Panc1 (cell line): Measurements from ENCODE around the gene CST1. TPM values are rescaled to one million over a fixed set of nuclear protein-coding genes. Genes with fewer than 3 reads are reported as not detected.
"Not testable (repeated sequence)": the region's sequence is repeated elsewhere in the genome, so short reads cannot be mapped to it uniquely, and the experiment has no call there.

Source experiments
- ATAC-seq: fragments of 200-7000 bp; cut with Tn5 transposase; 2 replicates; pipeline ENCODE4 v1.9.1; 2020; ENCODE audit warnings: mild to moderate bottlenecking, moderate library complexity
- BruUV-seq: library from RNA; stranded (reverse); fragments of 400-500 nt; replicated peaks from 2 replicates; lab custom pipeline; 2021; lab: Mats Ljungman, UMichigan
- CTCF ChIA-PET: fragments of 300-600 bp; sonication (Branson Sonifier 250); formaldehyde crosslinking; loops from one replicate; lab custom pipeline; 2022; ENCODE audit warnings: antibody characterized with exemption; lab: Charles Lee
- POLR2A ChIA-PET: fragments of 300-600 bp; sonication (Branson Sonifier 250); formaldehyde crosslinking; loops from one replicate; lab custom pipeline; 2022; ENCODE audit warnings: antibody characterized with exemption; lab: Charles Lee
- DNase-seq: peaks from one replicate; pipeline ENCODE4 v3.0.0-alpha.2; 2010; ENCODE audit warnings: low read depth, low spot score
- H3K27ac ChIP-seq: 2 replicates; pipeline ENCODE4 v1.5.1; 2011; ENCODE audit warnings: mild to moderate bottlenecking, low read length, inconsistent platforms
- H3K27me3 ChIP-seq: fragments of 200-500 bp; sonication (Bioruptor generic); 2 replicates; pipeline ENCODE4 v1.6.0; 2014; ENCODE audit warnings: low read length, inconsistent platforms; ENCODE audit not compliant: control insufficient read depth, insufficient read depth
- H3K36me3 ChIP-seq: fragments of 200-500 bp; sonication (Bioruptor generic); 2 replicates; pipeline ENCODE4 v1.5.1; 2014; ENCODE audit warnings: inconsistent platforms, mild to moderate bottlenecking, low read length, moderate library complexity; ENCODE audit not compliant: control insufficient read depth, insufficient read depth
- H3K4me1 ChIP-seq: 2 replicates; pipeline ENCODE4 v1.5.1; 2011; ENCODE audit warnings: inconsistent platforms, mild to moderate bottlenecking, low read length, moderate library complexity; ENCODE audit not compliant: control insufficient read depth, insufficient read depth
- H3K4me3 ChIP-seq, 2 experiments: 2 replicates each; pipeline ENCODE4 v1.5.1; 2011 to 2012; ENCODE audit warnings: low read depth in 2 of 2, low read length in 2 of 2, mild to moderate bottlenecking in 2 of 2, inconsistent platforms in 1 of 2, moderate library complexity in 1 of 2
- H3K9me3 ChIP-seq: fragments of 200-500 bp; sonication (Bioruptor generic); 2 replicates; pipeline ENCODE4 v1.5.1; 2014; ENCODE audit warnings: low read depth, mild to moderate bottlenecking, inconsistent platforms, low read length, moderate library complexity; ENCODE audit not compliant: control insufficient read depth, insufficient read depth
- CTCF ChIP-seq: fragments of 450-650 bp; IDR thresholded peaks from 2 replicates; pipeline ENCODE4 v1.5.1; 2017; ENCODE audit warnings: mild to moderate bottlenecking
- POLR2AphosphoS5 ChIP-seq: IDR thresholded peaks from 2 replicates; pipeline ENCODE4 v1.6.1; 2012; ENCODE audit warnings: mild to moderate bottlenecking, low read depth, low read length, moderate library complexity
- SIN3A ChIP-seq: IDR thresholded peaks from 2 replicates; pipeline ENCODE4 v1.6.1; 2012; ENCODE audit warnings: low read depth, mild to moderate bottlenecking, low read length, moderate library complexity, borderline replicate concordance; ENCODE audit not compliant: insufficient read depth
- TCF7L2 ChIP-seq: IDR thresholded peaks from 2 replicates; pipeline ENCODE4 v1.6.1; 2011; ENCODE audit warnings: mild to moderate bottlenecking, low read depth, low read length, inconsistent platforms
- in situ Hi-C: cut with HindIII; loops from 2 replicates; pipeline ENCODE4 v1.10.0; 2016; ENCODE audit warnings: low sequenced_read_pairs, low pct_unique_long_range_greater_than_20kb
- intact Hi-C: fragments of 100-400 bp; cut with micrococcal nuclease; formaldehyde crosslinking; loops from one replicate; pipeline ENCODE4 v1.10.0; 2022; ENCODE audit not compliant: unreplicated experiment
- total RNA-seq: library from RNA; stranded (reverse); gene quantifications from one replicate; pipeline ENCODE4 v1.2.1, GENCODE V29; 2021; ENCODE audit not compliant: unreplicated experiment
- TF ChIP-seq, protein P1 (sequence below), 2 experiments: IDR thresholded peaks; 2 replicates each; pipeline ENCODE4 v1.6.1; 2011 to 2012; ENCODE audit warnings: low read depth in 2 of 2, control low read depth in 1 of 2, low read length in 1 of 2, mild to moderate bottlenecking in 1 of 2, moderate library complexity in 1 of 2; ENCODE audit not compliant: insufficient read depth in 1 of 2

Gene CST1
- total RNA-seq, 1 experiment from 2014 or later: not detected

GRCh38 chr20:23766531-23766930, 15.8 kb upstream of the CST1 start:
- in situ Hi-C loops (no loop called here), intact Hi-C loops (no loop called here)
- no peak overlapping the region for H3K27ac ChIP-seq
- H3K36me3 ChIP-seq: no peaks in the 10 kb centered on the region
- H3K4me1 ChIP-seq: no peaks in the 10 kb centered on the region
- no TSS peak for BruUV-seq
- ChIA-PET CTCF (no interaction called here), POLR2A (no interaction called here)
- DNase-seq: no peak
- ATAC-seq: no peak
- TF ChIP-seq POLR2AphosphoS5: no peak
- TF ChIP-seq SIN3A: no peak
- TF ChIP-seq, protein P1, sequence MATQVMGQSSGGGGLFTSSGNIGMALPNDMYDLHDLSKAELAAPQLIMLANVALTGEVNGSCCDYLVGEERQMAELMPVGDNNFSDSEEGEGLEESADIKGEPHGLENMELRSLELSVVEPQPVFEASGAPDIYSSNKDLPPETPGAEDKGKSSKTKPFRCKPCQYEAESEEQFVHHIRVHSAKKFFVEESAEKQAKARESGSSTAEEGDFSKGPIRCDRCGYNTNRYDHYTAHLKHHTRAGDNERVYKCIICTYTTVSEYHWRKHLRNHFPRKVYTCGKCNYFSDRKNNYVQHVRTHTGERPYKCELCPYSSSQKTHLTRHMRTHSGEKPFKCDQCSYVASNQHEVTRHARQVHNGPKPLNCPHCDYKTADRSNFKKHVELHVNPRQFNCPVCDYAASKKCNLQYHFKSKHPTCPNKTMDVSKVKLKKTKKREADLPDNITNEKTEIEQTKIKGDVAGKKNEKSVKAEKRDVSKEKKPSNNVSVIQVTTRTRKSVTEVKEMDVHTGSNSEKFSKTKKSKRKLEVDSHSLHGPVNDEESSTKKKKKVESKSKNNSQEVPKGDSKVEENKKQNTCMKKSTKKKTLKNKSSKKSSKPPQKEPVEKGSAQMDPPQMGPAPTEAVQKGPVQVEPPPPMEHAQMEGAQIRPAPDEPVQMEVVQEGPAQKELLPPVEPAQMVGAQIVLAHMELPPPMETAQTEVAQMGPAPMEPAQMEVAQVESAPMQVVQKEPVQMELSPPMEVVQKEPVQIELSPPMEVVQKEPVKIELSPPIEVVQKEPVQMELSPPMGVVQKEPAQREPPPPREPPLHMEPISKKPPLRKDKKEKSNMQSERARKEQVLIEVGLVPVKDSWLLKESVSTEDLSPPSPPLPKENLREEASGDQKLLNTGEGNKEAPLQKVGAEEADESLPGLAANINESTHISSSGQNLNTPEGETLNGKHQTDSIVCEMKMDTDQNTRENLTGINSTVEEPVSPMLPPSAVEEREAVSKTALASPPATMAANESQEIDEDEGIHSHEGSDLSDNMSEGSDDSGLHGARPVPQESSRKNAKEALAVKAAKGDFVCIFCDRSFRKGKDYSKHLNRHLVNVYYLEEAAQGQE (IDR thresholded peaks at IDR 0.05; ENCODE audit: insufficient read depth in 1 of 2, low read depth in 2 of 2, low read length in 1 of 2): no peak
- no peaks in the 10 kb centered on the region for H3K9me3 ChIP-seq
- H3K4me3 ChIP-seq: no peak overlapping the region
- H3K27me3 ChIP-seq: no peaks in the 10 kb centered on the region

DNA sequence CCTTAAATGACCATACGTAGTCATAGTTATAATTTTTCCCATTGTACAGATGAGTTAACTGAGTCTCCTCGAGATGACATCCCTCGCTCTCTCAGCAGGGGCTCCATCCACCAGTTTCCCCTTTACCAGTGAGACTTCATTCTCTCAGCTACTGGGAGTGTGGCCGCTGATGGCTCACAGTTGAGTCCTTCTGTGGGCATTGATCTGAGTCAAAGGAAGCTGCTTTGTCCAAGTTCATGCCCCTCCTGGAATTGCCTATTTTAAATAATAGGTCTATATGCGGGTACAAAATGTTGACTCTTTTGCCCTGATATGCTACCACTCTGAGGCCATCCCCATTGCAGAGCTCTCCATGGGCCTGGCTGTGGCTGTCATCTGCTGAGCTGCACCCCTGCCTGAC, 14.8 kb upstream of the CST1 start:
- no peak for ATAC-seq
- no peaks in the 10 kb centered on the region for H3K9me3 ChIP-seq
- DNase-seq: no peak
- no peaks in the 10 kb centered on the region for H3K27me3 ChIP-seq
- ChIA-PET CTCF (no interaction called here), POLR2A (no interaction called here)
- no TSS peak for BruUV-seq
- in situ Hi-C loops (no loop called here), intact Hi-C loops (no loop called here)
- no peaks in the 10 kb centered on the region for H3K4me1 ChIP-seq
- H3K36me3 ChIP-seq: no peaks in the 10 kb centered on the region
- no peak overlapping the region for H3K27ac ChIP-seq
- H3K4me3 ChIP-seq: no peak overlapping the region
- TF ChIP-seq, protein P1 (IDR thresholded peaks at IDR 0.05; ENCODE audit: insufficient read depth in 1 of 2, low read depth in 2 of 2, low read length in 1 of 2): no peak
- TF ChIP-seq TCF7L2 (no peak), SIN3A (no peak), CTCF (no peak), POLR2AphosphoS5 (no peak)

GRCh38 chr20:23764630-23765029, 13.9 kb upstream of the CST1 start:
- H3K9me3 ChIP-seq, CTCF ChIA-PET, BruUV-seq, POLR2A ChIA-PET, H3K4me1 ChIP-seq, H3K27me3 ChIP-seq, intact Hi-C loops, H3K4me3 ChIP-seq, in situ Hi-C loops, ATAC-seq, H3K36me3 ChIP-seq, H3K27ac ChIP-seq, DNase-seq: not testable (repeated sequence)
